Suprapubic skin (tissue), 3 donors: ENCODE results near the gene MRTO4.
"Not testable (repeated sequence)": the region's sequence is repeated elsewhere in the genome, so short reads cannot be mapped to it uniquely, and the experiment has no call there.

Source experiments
- POLR2AphosphoS5 ChIP-seq, 3 donors: sonication (generic); formaldehyde crosslinking; IDR thresholded peaks; one replicate each; pipeline ENCODE4 v1.6.1; 2017; ENCODE audit warnings: antibody characterized with exemption in 3 of 3
- TF ChIP-seq, protein P1 (sequence below), 2 donors: fragments of 200-600 bp in 1 of 2; fragments of 450-650 bp in 1 of 2; sonication (generic) in 1 of 2; IDR thresholded peaks; one replicate each; pipeline ENCODE4 v1.5.1; 2016 to 2019; ENCODE audit warnings: antibody characterized with exemption in 2 of 2, mild to moderate bottlenecking in 1 of 2, moderate library complexity in 1 of 2

DNA sequence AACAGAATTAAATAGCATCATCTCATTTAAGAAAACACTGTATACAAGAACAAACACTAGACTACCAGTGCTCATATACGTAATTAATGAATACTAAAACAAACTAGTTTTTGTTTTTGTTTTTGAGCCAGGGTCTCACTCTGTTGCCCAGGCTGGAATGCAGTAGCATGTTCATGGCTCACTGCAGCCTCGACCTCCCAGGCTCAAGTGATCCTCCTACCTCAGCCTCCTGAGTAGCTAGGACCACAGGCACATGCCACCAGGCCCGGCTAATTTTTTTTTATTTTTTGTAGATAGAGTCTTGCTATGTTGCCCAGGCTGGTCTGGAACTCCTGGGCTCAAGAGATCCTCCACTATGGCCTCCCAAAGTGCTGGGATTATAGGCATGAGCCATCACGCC, 35.0 kb upstream of the MRTO4 start:
- TF ChIP-seq, protein P1, sequence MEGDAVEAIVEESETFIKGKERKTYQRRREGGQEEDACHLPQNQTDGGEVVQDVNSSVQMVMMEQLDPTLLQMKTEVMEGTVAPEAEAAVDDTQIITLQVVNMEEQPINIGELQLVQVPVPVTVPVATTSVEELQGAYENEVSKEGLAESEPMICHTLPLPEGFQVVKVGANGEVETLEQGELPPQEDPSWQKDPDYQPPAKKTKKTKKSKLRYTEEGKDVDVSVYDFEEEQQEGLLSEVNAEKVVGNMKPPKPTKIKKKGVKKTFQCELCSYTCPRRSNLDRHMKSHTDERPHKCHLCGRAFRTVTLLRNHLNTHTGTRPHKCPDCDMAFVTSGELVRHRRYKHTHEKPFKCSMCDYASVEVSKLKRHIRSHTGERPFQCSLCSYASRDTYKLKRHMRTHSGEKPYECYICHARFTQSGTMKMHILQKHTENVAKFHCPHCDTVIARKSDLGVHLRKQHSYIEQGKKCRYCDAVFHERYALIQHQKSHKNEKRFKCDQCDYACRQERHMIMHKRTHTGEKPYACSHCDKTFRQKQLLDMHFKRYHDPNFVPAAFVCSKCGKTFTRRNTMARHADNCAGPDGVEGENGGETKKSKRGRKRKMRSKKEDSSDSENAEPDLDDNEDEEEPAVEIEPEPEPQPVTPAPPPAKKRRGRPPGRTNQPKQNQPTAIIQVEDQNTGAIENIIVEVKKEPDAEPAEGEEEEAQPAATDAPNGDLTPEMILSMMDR (IDR thresholded peaks at IDR 0.05): not testable (repeated sequence)
- not testable (repeated sequence) for TF ChIP-seq POLR2AphosphoS5 (IDR thresholded peaks at IDR 0.05)
